HG03520 (cell line): ENCODE results near the gene TIMD4.

ENCODE experiments used
- ATAC-seq: cut with Tn5 transposase; IDR thresholded peaks from one replicate; pipeline ENCODE4 v1.9.1; 2021; ENCODE audit warnings: mild to moderate bottlenecking, moderate library complexity; ENCODE audit not compliant: unreplicated experiment

The TIMD4 gene

GRCh38 chr5:156922207-156922792, 40.7 kb downstream of the TIMD4 start:
- peak; percentile 46 for ATAC-seq

DNA sequence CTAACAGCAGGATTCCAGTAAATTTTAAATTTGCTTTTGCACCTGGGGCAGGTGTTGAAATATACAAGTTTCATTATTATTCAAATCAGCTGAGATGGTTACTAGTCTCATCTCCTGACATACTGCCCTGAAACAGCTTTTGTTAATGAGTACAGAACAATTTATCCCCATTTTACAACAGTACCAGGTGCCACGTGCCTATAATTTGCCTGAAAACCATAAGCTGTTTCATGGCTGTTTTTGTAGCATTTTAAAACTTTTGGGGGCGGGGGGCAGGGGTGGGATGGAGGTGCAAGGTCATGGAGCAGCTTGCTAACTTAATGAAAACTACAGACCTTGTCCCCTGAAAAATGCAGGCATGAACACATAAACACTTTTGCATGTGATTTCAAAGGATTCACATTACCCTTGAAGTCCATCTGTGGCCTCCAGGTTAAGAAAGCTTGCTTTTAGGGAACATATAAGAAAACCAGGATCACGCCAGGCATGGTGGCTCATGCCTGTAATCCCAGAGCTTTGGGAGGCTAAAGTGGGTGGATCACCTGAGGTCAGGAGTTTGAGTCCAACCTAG, 42.1 kb downstream of the TIMD4 start:
- ATAC-seq: peak; percentile 33

GRCh38 chr5:156920042-156920860, 42.8 kb downstream of the TIMD4 start:
- ATAC-seq: peak; percentile 47

GRCh38 chr5:156918311-156918845, 44.6 kb downstream of the TIMD4 start:
- ATAC-seq: no peak

DNA sequence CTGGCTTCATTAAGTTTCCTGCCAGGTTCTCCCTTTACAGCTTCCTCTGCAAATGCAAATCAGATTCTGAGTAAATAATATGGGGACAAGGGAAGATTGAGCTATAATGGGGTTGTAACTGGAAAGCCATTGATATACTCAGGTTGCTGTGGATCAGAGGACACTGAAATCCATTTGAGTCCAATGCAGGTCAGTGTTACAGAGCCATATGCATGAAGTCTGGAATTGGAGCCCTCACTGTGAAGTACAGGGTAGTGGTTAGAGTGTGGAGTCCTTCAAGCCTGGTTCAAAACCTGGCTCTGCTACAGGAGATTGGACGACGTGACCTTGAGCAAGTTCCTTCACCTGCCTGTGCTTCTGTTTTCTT, 48.7 kb downstream of the TIMD4 start:
- peak; percentile 7 for ATAC-seq

DNA sequence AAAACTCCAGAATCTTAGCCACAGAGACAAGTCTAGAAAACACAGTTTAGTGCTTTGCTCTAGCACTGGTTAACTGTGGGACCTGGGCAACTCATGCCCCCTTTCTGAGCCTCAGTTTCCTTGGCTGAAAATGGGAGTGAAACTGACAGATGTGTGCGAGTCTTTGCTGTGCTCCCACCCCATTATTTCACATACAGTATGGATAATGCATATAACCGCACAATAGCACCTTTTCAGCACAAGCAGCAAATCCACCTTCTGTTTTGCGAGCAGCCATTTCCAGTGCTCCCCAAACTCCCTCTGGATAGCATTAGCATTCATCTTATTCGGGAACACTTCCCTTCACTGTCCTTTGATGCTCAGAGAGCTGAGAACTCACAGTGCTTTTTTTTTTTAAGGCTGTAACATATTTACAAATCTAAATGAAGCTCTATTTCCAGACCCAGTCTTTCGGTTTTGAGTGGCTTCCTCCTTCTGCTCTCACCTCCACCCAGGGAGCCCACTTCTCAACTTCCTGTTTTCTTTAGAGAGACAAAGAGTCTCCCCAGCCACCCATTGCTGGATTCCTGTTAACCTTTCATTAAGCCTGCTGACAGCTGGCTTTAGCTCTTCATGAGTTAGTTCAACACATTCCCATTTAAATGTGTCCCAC, 49.2 kb downstream of the TIMD4 start:
- ATAC-seq: peak; percentile 95

- ATAC-seq: no peak
Measured at GRCh38 chr5:156913355-156913718, 49.7 kb downstream of the TIMD4 start.

- ATAC-seq: no peak
Measured at GRCh38 chr5:156912869-156913268, 50.2 kb downstream of the TIMD4 start.

DNA sequence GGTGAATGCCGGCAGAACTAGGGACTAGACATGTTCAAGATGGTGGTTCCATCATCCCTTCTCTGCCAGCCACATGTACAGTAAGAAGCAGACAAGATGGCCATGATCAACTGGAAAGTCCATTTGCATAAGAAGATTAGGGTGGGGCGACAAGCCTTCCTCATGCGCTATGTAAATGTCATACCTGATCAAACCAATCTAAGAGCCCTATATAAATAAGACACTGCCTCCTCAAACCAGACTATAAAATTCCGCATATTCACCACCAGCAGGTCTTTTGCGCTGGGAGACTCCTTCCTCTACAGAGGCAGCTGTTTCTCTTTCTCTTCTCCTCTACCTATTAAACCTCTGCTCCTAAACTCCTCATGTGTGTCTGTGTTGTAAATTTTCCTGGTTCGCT, 53.8 kb downstream of the TIMD4 start:
- no peak for ATAC-seq

DNA sequence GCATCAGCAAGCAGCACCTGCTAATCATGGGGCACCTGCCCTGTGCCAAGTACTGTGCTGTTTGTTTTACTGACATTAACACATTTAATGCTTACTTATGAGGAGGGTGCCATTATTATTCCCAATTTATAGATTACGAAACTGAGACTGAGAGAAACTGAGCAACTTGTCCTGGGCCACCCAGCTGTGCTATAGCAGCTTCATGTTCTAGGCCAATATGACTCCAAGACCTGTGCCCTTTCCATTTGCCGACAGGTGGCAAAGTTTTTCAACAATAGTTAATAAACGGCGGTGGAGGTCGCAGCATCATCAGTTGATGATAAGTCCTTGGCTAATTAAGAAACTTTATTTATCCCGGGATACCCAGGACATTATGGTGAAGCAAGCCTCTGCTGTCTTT, 55.4 kb downstream of the TIMD4 start:
- no peak for ATAC-seq

DNA sequence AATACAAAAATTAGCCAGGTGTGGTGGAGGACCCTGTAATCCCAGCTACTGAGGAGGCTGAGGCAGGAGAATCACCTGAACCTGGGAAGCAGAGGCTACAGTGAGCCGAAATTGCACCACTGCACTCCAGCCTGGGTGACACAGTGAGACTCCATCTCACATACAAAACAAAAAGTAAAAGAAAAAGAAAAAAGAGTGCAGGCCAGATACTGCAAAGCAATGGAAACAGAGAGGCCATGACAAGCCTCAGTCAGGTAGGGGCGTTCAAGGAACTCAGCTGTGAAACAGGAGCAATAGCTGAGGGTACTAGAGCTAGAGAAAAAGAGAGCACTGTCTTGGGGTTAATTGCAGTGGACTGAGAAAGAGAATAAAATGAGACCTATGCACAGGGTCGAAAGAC, 56.2 kb downstream of the TIMD4 start:
- no peak for ATAC-seq

DNA sequence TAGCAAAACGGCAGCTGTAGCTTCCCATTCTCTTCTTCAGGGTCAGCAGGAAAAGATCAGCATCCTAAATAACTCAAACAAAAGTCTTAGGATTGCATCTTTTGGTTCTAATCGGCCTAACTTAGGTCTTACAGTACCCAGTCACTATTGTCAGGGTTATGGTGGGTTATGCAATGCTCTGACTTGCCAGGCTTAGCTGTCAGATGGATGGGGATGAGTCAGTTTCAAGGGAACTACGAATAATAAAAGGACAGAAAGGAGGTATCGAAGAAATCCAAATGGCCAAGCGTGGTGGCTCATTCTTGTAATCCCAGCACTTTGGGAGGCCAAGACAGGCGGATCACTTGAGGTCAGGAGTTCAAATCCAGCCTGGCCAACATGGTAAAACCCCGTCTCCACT, 66.5 kb downstream of the TIMD4 start:
- ATAC-seq: no peak

DNA sequence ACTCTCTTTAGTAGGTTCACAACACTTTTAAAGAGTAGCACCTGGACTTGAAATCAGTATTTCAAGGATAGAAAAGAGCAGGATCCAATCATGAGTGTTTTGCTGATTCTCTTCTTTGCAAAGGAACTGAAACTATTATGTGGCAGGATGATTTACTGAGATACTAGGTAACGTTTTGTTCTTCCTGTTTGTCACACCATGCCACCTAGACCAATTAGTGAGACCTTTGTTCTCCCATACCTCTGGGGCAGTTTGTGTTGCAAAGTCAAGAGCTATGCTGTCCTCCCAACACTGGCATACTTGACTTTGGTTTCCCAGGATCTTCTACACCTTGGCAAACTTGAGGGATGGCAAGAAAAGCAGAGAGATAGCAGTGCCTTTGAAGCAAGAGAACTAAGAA, 69.5 kb downstream of the TIMD4 start:
- peak; percentile 61 for ATAC-seq

- ATAC-seq: no peak
Measured at GRCh38 chr5:156892864-156893263, 70.2 kb downstream of the TIMD4 start.

DNA sequence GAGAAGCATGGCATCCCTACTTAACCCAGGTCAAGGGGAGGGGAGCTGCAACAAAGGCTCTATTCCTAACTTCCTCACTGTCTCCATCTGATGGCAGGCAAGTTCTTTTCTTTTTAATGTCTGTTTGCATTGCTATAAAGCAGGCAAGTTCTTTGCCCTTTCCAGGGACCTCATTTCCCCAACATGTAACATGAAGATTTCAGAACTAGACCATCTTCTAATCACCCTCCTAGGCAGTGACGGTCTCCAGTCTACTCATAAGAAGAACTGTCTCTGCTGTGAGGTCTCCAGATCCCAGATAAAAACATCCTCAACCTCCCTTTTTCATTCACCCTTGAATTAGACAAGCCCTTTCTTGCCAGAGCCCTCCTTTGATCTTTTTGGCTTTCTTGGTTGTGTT, 70.8 kb downstream of the TIMD4 start:
- no peak for ATAC-seq

DNA sequence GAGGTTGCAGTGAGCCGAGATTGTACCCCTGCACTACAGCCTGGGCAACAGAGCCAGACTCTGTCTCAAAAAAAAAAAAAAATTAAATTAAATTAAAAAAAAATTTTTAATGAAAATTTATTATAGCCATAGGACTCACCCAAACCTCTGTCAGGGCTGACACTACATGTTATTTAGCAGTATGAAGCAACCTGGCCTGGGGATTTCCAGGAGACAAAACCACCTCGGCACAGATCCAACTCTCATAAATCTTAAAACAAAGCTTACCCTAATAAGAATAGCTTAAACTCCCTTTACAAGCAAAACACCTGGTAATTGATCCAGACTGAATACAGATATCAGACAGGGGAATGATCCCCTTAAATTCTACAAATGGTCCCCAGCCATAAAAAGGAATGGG, 74.5 kb downstream of the TIMD4 start:
- no peak for ATAC-seq

- ATAC-seq: no peak
Measured at GRCh38 chr5:156883316-156883875, 79.6 kb downstream of the TIMD4 start.

DNA sequence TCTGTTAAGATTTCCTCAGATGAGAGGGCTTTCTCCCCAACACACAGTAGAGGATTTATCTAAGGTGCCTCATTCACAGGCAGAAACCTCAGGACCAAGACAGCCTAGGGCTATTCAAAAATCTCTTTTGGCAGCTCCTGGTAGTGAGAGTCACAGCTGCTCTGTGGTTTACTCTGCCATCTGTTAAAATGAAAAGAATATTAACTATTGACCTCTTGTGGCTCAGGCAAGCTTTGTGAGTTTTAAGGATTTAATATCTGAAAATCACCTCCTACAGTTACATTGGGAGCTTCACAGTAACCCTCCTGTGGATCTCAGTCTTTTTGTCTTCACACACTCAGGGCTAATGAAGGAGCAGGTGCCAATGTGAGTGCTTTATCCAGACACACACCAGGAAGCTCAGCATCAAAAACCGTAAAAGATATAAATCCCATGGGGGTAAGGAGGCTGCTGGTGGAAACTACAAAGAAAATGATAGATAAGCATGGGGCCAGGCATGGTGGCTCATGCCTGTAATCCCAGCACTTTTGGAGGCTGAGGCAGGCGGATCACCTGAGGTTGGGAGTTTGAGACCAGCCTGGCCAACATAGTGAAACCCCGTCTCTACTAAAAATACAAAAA, 83.3 kb downstream of the TIMD4 start:
- peak; percentile 89 for ATAC-seq

DNA sequence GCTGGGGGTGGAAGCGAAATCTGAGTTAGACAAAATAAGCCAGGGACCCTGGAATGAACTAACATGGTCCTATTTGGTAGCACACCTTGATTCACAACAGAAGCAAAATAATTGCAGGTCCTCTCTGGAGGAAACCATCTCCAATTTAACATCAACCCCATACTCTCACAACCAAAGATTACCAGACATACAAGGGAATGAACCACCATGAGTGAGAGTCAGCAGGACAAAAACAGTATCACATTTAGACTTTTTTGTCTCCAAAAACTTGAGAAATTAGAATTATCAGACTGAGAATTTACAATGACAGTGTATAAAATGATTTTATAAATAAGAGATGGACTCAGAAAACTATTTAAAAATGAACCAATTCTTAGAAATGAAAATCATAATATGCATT, 91.8 kb downstream of the TIMD4 start:
- no peak for ATAC-seq

DNA sequence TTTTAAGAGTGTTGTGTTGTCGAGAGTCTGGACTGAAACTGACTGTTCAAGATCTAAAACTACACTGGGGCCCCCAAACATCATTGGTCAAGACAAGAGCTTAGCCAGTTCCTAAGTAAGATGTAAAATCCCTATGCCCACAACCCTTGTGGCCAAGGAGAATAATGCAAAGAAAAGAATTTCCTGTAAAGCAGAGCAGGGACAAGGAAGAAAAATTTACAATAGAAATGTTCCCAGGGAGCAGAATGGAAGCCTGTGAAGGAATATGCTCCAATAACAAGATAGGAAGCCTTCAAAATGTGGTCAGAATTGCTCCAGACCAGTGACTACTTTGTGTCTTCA, 92.6 kb downstream of the TIMD4 start:
- ATAC-seq: no peak
